Stromal cell of bone marrow (primary cell): Measurements from ENCODE around the gene SPI1.

Experiments used
- DNase-seq: peaks from one replicate; pipeline ENCODE4 v3.0.0-alpha.2; 2012; ENCODE audit warnings: low read depth

SPI1 gene

DNA sequence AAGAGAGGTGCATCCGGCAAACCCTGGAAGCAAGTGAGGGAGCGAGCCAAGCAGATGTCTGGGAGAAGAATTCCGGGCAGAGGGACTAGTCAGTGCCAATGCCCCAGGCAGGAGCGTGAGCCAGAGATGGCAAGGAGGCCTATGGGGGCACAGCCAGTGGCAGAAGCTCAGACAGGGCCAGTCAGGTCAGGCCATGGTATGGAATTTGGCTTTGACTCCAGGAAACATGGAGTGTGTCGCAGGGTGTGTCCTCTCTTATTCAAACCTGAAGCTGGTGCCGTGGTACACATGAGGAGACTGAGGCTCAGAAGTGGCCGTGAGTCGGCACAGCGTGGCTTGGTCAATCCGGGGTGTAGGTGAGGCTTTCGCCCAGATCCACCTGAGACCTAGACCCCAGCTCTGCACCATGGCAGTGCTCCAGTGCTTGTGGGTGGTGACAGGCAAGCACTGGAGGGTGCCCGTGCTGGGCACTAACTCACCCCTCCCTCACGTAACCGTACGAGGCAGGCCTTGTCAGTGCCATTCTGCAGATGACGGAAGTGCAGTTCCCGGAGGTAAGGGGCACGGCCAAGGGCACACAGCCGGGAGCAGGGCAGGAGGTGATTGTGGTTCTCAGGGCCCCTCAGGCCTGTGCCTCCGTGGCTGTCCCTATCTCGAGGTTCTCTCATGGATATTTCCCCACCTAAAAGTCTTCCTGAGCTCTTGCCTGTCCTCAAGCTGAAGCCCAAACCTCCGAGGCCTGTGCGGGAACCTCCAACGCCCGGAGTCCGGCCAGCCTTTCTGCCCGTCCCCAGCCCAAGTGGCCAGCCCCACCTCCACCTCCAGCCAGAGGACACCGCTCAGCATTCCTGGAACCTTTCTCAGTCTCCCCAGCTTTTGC lies 10.6 kb upstream of the SPI1 start:
- no peak for DNase-seq

DNA sequence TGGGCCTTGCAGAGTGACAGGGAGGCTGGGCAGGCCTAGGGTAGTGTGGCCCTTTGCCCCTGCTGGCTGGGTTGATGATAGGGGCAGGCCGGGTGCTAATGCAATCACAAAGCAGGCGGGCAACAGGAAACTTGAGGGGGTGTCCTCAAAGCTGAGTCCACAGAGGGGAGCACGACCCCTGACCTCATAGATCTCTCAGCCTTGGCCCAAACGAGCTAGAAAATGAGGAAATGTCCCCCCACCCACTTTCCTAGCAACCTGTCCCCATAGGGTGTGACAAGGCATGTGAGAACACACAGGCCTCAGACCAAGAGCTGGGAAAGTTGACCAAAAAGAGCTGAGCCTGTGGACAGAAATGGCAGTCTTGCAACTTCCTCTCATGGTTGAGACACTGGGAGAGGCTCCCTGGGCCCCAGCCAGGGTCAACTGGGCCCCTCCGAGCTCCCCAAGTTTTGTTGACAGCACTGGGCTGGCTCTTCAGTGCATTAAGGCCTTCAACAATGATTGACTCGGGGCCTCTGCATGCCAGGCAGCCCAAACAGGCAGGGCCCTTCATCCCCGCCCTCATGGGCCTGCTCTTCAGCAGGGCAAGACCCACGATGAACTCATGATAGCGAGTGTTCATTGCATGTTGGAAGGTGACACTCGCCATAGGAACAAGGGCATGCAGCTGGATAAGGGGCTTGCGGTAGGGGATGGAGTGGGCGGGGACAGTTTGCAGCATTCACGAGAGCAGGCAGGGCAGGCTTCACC lies 9.8 kb upstream of the SPI1 start:
- no peak for DNase-seq

DNA sequence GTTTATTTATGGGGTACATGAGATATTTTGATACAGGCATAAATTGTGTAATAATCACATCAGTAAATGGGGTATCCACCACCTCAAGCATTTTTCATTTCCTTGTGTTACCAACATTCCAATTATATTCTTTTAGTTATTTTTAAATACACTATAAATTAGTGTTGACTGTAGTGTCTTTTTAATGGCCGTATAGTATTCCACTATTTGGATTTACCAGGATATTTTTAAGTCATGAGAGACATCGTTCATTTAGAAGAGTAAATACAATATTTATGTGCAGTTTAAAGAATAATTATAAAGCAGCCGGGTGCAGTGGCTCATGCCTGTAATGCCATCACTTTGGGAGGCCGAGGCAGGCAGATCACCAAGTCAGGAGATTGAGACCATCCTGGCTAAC lies 6.2 kb upstream of the SPI1 start:
- no peak for DNase-seq

DNA sequence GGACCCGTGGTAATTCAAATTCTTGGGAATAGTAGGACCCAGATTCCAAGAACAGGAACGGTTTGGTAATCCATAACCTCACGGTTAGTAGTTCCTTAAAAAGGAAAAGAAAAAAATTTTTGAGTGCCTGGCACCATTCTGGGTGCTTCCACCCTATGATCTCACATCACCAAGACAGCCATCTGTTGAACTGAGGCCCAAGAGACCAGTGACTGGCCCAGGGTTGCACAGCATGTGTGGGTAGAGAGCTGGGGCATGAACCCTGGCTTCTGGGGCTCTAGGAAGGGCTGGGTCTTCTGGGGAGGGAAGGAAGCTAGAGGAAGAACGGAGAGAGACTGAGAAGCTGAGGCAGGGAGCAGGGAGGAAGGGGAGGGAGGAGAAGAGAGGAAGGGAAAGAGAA lies 4.7 kb upstream of the SPI1 start:
- no peak for DNase-seq

DNA sequence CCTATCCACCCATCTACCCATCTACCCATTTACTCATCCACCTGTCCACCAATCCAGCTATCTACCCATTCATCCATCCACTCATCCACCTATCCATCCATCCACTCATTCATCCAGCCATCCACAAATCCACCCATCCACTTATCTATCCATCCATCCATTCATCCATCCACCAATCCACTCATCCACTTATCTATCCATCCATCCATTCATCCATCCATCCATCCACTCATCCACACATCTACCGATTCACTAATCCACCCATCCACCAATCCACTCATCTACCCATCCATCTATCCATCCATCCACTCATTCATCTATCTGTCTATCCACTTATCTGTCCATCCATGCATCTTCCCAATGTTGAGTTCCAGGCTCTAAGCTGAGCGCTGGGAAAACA lies 1.7 kb upstream of the SPI1 start:
- no peak for DNase-seq

DNA sequence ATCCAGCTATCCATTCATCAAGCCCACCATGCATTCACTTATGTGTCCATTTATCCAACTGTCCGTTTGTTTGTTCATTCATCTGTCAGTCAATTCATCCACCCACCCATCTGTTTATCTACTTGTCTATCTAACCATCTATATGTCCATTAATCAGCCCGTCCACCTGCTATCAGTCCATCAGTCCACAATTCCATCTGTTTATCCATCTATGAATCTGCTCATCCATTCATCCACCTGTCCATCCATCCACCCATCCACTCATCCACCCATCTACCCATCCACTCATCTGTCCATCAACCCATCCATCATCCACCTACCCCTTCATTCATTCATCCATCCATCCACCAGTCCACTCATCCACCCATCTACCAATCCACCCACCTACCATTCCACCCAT lies 970 bp upstream of the SPI1 start:
- no peak for DNase-seq

DNA sequence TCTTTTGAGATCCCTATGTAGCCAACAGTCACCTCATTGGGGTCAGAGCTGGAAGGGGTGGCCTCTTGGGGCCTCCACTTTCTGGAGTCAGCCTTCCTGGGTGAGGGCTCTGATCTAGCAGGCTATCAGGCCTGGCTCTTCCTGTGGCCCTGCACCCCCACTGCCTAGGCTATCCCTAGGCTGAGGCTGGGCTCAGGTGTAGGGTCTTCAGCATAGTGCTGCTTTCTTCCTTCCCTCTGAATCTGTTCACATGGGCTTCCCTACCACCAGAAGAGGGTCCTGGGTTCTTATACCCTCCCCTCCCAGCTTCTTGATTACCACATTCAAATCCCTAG lies 456 bp upstream of the SPI1 start:
- DNase-seq, result no peak

DNA sequence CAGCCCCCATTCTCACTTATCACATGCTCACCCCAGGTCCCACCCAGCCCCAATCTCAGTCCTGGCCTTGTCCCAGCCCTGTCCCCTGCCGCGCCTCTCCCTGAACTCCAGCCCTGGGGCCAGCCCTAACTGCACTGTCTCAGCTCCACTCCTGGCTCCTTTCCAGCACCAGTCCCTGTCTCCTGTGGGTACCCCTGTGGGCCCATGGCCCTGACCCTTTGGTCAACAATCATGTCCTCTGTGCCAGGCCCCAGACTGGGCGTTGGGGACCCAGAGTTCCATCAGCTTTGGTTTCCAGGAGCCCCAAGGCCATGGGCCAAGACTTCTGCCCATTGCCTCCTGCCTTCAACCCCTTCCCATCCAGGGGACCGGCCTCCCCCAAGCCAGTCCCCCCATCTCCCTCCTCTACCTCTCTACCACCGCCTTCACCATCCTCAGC lies 757 bp downstream of the SPI1 start:
- no peak for DNase-seq

DNA sequence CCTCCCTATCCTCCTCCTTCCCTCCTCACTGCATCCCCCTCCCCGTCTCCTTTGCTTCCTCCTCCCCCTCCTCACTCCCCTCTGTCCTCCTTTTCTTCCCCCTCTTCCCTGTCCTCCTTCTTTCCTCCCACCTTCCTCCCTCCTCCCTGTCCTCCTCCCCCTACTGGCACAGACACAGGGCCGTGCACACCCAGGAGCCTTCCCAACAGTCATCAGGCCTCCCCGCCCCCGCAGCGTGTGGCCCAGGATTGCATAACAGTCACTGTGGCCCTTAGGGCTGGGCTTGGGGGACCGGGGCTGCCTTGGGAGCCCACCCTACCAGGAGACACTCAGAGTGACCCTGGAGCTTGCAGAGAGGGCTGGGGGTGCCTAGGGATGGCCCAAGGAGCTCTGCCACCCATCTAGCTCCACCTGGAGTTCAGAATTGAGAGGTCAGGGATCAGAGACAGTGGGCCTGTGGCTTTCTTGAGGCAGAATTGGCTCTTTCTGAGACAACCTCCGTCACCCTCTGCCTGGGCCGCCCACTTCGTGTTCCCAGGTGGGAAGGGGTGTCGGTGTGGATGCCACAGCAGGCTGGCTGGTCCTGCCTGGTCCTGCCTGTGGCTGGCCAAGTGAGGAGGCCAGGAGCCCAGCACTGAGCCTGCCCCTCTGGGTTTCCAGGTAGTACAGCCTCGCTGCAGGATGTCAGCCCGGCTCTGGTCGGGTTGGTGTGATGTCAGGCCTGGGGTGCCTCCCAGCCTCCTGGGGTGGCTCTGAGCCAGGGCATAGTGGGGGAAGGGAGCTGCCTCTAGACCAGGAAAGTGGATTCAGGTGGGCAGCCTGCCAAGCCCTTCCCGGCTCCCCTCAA lies 1.6 kb downstream of the SPI1 start:
- DNase-seq, result no peak

DNA sequence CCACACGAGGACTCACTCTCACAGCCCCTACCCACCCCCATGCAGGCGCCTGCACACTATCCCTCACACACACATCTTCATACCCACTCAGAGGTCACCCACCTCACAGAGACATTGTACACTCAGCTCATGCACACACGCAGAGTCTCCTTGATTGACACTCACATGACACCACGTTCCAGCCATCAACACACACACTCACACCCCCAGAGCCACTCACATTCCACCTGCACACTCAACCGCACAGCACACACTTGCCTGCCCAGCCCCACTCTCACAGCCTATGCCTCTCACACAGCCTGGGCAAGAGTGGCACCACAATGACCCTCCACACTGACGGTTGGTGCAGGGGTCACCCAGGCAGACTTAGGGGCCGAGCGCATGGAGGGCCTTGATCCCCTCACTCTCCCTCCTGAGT lies 2.2 kb downstream of the SPI1 start:
- DNase-seq, result no peak

DNA sequence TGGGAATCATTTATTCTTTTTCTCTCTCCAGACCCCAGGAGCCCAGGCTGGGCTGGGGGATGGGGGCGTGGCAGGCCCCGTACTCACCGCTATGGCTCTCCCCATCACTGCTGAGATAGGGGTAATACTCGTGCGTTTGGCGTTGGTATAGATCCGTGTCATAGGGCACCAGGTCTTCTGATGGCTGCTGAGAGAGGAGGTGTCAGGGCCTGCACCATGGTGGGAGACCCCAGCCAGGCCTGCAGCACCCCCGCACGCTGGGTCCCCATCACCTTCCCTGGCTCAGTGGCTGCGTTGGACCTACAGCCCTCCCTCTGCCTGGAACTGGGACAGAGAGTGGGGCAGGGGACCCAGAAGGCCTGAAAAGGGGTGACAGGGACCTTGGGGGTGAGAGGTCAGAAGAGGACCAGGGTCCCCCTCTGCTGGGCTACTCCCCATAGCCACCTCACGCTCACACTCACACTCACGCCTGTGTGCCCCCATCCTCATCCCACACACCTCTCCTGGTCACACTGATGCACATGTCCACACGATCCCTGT lies 2.7 kb downstream of the SPI1 start:
- no peak for DNase-seq

DNA sequence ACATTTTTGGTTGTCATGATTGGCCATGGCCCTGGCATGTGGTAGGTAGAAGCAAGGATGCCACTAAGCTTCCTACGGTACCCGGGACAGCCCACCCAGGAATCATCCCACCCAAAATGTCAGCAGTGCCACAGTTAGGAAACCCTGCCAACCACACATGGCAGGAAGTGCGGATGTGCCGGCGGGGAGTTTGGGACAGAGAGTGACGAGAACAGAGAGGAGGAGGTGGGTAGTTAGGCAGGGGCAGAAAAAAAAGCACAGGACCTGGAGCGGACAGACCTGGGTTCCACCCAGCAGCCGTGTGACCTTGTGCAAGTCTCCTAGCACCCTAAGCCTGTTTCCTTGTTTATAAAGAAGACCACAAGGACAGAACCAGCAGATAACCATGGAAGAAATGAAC lies 3.3 kb downstream of the SPI1 start:
- no peak for DNase-seq

DNA sequence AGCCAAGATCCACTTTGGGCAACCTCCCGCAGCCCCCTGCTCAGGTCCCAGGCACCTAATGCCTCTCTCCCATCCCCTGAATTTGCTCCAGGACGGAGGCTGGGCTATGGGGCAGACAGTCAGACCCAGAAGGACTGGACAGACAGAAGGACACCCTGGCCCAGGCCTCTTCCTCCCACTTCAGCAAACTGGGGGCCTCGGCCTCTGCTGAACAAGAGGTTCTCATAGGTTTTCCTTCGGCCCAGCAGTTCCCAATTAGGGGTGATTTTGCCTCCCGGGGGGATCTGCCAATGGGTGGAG lies 3.7 kb downstream of the SPI1 start:
- DNase-seq, result no peak

DNA sequence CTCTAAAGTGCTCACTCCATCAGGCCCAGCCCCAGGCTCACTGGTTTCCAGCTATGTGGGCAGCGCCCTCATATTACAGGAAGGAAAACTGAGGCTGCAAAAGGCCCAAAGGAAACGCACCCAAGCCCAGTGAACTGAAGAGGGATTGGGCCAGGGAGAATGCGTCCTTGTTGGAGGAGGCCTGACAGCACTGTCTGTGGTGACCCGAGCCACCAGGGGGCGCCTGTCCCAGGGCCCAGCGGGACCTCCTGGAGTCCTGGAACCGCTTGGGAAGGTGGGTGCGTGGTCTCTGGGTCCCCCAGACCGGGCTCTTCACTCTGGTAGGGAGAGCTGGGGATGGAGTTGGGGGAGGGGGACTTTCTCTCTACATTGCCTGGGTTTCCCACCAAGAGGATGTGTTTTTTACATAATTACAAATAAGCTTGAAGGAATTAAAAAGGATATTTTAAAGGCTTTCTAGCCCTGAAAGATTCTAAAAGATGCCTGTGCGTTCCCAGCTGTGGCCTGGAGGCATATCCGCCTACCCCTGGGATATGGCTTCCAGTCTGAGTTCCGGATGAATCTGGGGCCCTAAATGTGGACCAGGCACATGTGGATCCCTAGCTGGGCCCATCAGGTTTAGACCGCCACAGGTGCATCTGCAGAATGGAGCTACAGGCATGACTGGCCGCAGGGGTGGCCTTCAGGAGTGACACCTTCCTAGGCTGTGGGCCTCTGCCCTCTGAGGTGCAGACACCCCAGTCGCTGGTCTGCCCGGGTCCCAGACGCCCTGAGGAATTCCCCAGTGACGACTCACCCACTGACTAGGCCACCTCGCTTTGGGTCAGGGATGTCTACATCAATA lies 4.2 kb downstream of the SPI1 start:
- DNase-seq, result peak; percentile 36

DNA sequence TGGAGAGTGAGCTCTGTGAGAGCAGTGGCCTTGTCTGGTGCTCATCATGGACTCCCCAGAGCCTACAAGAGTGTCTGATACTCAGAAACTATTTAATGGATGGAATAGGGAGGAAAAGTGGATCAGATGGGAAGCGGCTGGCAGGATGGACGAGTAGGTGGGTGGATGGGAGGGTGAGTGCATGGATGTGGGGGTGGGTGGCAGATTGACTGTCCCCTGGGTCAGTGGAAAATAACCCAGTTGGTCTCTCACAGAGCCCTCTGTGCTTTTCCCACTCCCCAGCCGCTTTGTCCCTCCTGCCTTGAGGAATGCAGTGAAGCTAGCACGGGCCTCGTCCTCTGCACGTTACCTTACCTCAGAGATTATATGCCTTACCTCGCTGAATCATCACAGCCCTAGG lies 5.9 kb downstream of the SPI1 start:
- DNase-seq, result no peak

DNA sequence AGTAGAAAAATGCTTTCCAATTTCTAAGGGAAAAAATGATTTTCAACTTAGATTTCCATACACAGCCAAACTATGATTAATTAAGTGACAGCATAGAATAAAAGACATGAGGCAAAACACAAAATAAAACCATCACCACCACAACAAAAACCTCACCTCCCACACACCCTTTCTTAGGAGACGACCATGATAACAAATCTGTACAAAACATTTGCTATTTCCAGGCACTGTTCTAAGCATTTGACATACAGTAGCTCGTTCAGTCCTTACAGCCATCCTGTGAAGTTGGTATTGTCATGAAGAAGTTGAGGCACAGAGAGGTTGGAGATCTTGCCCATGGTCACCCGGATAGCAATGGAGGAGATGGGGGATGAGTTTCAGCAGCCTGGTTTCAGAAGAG lies 8.7 kb downstream of the SPI1 start:
- no peak for DNase-seq

DNA sequence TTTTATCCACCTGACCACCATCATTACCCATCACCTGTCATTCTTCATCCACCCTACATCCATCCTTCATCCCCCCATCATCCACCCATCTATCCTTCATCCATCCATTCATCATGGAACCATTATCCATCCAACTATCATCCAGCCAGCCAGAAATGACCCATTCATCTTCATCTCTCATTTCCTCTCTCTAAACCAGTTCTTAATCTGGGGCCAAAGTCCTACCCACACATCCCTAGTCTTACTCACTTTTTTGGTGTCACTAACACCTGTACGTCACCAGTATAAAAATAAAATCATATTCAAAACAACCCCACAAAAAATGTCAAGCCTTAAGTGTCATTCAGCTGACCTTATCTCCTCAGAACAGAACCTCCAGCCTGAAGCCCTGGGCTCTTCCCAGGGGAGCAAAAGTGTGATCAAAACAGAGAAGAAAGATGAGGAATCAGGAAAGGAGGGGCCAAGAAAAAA lies 12.3 kb downstream of the SPI1 start:
- no peak for DNase-seq

DNA sequence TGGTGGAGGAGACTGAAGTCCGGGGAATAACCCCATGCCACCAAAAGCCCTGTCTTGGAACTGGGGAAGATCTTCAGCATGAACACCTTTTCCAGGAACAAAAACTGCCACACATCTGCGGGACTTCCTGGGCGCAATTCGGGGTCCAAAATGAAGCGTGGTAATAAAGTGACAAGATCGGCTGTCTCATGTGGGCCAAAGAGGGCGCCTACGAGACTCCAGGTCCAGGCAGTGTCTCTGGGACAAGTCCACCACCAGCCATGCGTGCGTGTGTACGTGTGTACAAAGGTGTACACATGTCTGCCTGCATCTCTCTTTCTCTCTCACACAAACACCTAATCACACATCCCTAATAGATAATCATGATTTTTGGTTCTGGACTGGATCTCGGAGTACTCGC lies 16.9 kb downstream of the SPI1 start:
- no peak for DNase-seq

DNA sequence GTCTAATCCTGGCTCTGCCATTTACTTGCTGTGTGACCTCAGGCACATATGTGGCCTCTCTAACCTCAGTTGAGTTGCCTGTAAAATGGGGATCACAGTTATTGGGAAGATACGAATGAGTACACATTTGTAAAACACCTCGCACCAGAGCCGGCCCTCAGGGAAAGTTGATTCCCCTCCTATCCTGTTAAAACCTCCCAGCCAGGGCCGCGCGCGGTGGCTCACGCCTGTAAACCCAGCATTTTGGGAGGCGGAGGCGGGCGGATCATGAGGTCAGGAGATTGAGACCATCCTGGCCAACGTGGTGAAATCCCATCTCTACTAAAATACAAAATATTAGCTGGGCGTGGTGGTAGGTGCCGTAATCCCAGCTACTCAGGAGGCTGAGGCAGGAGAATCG lies 18.0 kb downstream of the SPI1 start:
- DNase-seq, result no peak

DNA sequence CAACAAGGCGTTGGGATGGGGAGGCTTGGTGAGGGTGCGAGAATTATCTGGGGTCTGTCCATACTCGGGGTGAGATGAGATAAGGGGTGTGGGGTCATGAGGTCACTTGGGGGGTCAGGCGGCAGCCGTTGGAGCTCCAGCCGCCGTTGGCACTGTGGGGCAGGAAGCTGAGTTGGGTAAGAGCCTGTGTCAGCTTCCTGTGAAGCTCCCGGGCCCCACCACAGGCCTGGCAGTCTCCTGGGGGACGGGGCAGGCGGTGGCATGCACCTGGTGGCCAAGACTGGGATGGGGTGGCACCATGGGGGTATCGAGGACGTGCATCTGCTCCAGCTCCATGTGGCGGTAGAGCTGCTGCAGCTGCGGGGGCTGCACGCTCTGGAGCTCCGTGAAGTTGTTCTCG lies 18.8 kb downstream of the SPI1 start:
- no peak for DNase-seq

DNA sequence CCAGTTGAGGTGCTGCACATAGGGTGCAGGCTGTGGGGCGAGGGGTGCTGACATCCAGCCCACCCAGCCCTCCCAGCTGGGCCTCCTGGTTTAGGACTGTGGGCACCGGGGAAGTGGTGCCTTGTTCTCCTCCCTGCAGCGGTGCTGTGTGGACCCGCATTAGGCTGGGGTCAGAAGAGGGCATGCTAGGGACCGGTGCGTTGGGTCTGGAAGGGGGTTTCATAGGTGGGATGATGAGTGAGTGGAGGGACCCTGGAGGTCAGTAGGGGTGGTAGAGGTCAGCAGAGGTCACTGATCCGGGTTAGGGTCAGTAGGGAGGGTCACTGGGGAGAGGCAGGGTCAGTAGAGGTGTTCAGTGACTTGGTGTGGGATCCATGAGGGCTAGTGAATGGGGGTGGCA lies 19.2 kb downstream of the SPI1 start:
- no peak for DNase-seq

DNA sequence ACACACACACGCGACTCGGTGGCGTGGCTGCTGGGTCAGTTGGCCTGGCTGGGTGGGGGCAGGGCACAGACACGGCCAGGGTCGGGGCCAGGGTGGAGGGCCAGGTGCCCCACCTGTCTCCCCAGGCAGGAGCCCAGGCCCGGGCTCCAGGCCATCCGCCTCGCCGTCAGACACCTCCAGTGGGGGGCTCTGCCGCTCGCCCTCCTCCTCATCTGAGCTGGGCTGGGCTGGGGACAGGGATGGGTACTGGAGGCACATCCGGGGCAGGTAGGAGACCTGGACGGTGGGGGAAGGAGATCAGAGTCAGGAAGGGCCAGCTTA lies 19.7 kb downstream of the SPI1 start:
- no peak for DNase-seq
